NB4 (cell line): ENCODE data around the gene PSMA7.

Source experiments
- CTCF ChIP-seq: IDR thresholded peaks from one replicate; pipeline ENCODE4 v1.5.1; 2012; ENCODE audit warnings: low read depth, low read length
- MAX ChIP-seq: IDR thresholded peaks from 2 replicates; pipeline ENCODE4 v1.6.1; 2011; ENCODE audit warnings: low read depth, low read length
- MYC ChIP-seq: IDR thresholded peaks from 2 replicates; pipeline ENCODE4 v1.6.1; 2011; ENCODE audit warnings: low read depth, low read length
- POLR2A ChIP-seq: IDR thresholded peaks from 2 replicates; pipeline ENCODE4 v1.6.1; 2011; ENCODE audit warnings: mild to moderate bottlenecking; ENCODE audit not compliant: insufficient read length; ENCODE audit errors: extremely low read depth

GRCh38 chr20:62137092-62137384 lies 6.2 kb downstream of the PSMA7 start:
- no peak for TF ChIP-seq MAX
- TF ChIP-seq CTCF: no peak
- TF ChIP-seq POLR2A: no peak
- no peak for TF ChIP-seq MYC
